K562 (cell line): ENCODE data around the gene DPPA2. TPM values are rescaled to one million over a fixed set of nuclear protein-coding genes. Genes with fewer than 3 reads are reported as not detected.

Experiments
- BDP1 ChIP-seq: IDR thresholded peaks from 3 replicates; pipeline ENCODE4 v1.6.1; 2011; ENCODE audit not compliant: insufficient read length, insufficient read depth
- DLX4 ChIP-seq: fragments of 250-450 bp; sonication (Bioruptor Pico); IDR thresholded peaks from 2 replicates; pipeline ENCODE4 v1.6.1; 2021; ENCODE audit warnings: mild to moderate bottlenecking
- FUS ChIP-seq: fragments of 200-400 bp; formaldehyde crosslinking; optimal IDR thresholded peaks from 2 replicates; pipeline ENCODE3; 2017; ENCODE audit warnings: low read depth, low read length
- NUFIP1 ChIP-seq: fragments of 450-650 bp; IDR thresholded peaks from 2 replicates; pipeline ENCODE4 v1.6.1; 2018; ENCODE audit not compliant: partially characterized antibody
- PHF20 ChIP-seq: fragments of 450-650 bp; IDR thresholded peaks from 2 replicates; pipeline ENCODE4 v1.6.1; 2018; ENCODE audit not compliant: partially characterized antibody
- RBBP5 ChIP-seq: fragments of 200-600 bp; sonication (generic); IDR thresholded peaks from 2 replicates; pipeline ENCODE4 v1.6.1; 2012; ENCODE audit warnings: borderline replicate concordance, mild to moderate bottlenecking, low read length, control low read depth, inconsistent platforms; ENCODE audit not compliant: insufficient read depth, poor library complexity, severe bottlenecking
- ZNF79 ChIP-seq: fragments of 250-450 bp; sonication (Bioruptor Pico); IDR thresholded peaks from 2 replicates; pipeline ENCODE4 v1.4.0; 2020; ENCODE audit warnings: low read depth, mild to moderate bottlenecking, moderate library complexity
- polyA plus RNA-seq, 8 experiments: library from polyadenylated mRNA; depleted of rRNA in 4 of 8; stranded (reverse) in 5 of 8; unstranded in 3 of 8; fragments of >200 nt; fragmentation: Nextera tagmentation in 2 of 8; fragmentation: Illumina TruSeq in 1 of 8; extraction: Ambion mirVana in 2 of 8; extraction: Trizol in 1 of 8; gene quantifications; 2 replicates each; pipeline versions ENCODE4 v1.2.1 to v1.2.3, GENCODE V29; 2011 to 2014; ENCODE audit warnings: inconsistent platforms in 1 of 8, missing spikeins in 1 of 8
- total RNA-seq, 7 experiments: library from RNA; depleted of rRNA in 6 of 7; stranded (reverse); fragments of >200 nt in 6 of 7; fragmentation: Illumina TruSeq in 2 of 7; extraction: Trizol in 2 of 7; gene quantifications; 2 replicates each; pipeline versions ENCODE4 v1.2.1 to v1.2.3, GENCODE V29; 2011 to 2021; ENCODE audit warnings: low replicate concordance in 1 of 7
- TF ChIP-seq, protein P1 (sequence below): fragments of 250-450 bp; sonication (Bioruptor Pico); IDR thresholded peaks from 2 replicates; pipeline ENCODE4 v1.5.0; 2021
- TF ChIP-seq, protein P2 (sequence below): sonication (generic); formaldehyde crosslinking; IDR thresholded peaks from 2 replicates; pipeline ENCODE4 v1.8.0; 2022; ENCODE audit warnings: missing genetic modification reagents, mild to moderate bottlenecking, borderline replicate concordance

DPPA2 gene
- total and polyA plus RNA-seq, 9 of the 15 experiments (the other 6 are each of a cell fraction or from before 2014, with no cell fraction given) = 0.04 TPM; not detected in 8

GRCh38 chr3:109338322-109338721 lies 22.0 kb upstream of the DPPA2 start (continued):
- TF ChIP-seq PHF20 (no peak), BDP1 (no peak), NUFIP1 (no peak), DLX4 (CRISPR knock-in tag) (no peak), FUS (no peak), ZNF79 (CRISPR knock-in tag) (no peak), RBBP5 (no peak)
- TF ChIP-seq, protein P1, sequence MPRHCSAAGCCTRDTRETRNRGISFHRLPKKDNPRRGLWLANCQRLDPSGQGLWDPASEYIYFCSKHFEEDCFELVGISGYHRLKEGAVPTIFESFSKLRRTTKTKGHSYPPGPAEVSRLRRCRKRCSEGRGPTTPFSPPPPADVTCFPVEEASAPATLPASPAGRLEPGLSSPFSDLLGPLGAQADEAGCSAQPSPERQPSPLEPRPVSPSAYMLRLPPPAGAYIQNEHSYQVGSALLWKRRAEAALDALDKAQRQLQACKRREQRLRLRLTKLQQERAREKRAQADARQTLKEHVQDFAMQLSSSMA = no peak
- TF ChIP-seq, protein P2, sequence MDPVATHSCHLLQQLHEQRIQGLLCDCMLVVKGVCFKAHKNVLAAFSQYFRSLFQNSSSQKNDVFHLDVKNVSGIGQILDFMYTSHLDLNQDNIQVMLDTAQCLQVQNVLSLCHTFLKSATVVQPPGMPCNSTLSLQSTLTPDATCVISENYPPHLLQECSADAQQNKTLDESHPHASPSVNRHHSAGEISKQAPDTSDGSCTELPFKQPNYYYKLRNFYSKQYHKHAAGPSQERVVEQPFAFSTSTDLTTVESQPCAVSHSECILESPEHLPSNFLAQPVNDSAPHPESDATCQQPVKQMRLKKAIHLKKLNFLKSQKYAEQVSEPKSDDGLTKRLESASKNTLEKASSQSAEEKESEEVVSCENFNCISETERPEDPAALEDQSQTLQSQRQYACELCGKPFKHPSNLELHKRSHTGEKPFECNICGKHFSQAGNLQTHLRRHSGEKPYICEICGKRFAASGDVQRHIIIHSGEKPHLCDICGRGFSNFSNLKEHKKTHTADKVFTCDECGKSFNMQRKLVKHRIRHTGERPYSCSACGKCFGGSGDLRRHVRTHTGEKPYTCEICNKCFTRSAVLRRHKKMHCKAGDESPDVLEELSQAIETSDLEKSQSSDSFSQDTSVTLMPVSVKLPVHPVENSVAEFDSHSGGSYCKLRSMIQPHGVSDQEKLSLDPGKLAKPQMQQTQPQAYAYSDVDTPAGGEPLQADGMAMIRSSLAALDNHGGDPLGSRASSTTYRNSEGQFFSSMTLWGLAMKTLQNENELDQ = no peak
